Liver (tissue), 9 donors: ENCODE results near the gene FUOM. TPM values are rescaled to one million over a fixed set of nuclear protein-coding genes. Genes with fewer than 3 reads are reported as not detected.
"Not testable (repeated sequence)": the region's sequence is repeated elsewhere in the genome, so short reads cannot be mapped to it uniquely, and the experiment has no call there.

Experiments used
- DNase-seq: peaks from one replicate; pipeline ENCODE4 v3.0.0-alpha.2; 2017; ENCODE audit warnings: low spot score
- H3K27ac ChIP-seq, 2 donors: one replicate each; pipeline ENCODE4 v1.7.0; 2013; ENCODE audit warnings: inconsistent platforms in 2 of 2, low read length in 2 of 2, control low read depth in 1 of 2, low read depth in 1 of 2, mild to moderate bottlenecking in 1 of 2
- H3K27me3 ChIP-seq, 4 donors: one replicate each; pipeline versions ENCODE4 v1.6.1 to v1.7.0; 2013; ENCODE audit warnings: low read length in 3 of 4, inconsistent platforms in 1 of 4, mild to moderate bottlenecking in 1 of 4, moderate library complexity in 1 of 4; ENCODE audit not compliant: control insufficient read depth in 4 of 4, insufficient read depth in 4 of 4
- H3K36me3 ChIP-seq, 4 donors: one replicate each; pipeline versions ENCODE4 v1.6.1 to v1.7.0; 2013; ENCODE audit warnings: low read length in 3 of 4, mild to moderate bottlenecking in 3 of 4, low read depth in 1 of 4, moderate library complexity in 1 of 4; ENCODE audit not compliant: control insufficient read depth in 4 of 4, insufficient read depth in 3 of 4
- H3K4me1 ChIP-seq, 4 donors: one replicate each; pipeline versions ENCODE4 v1.6.1 to v1.7.0; 2013; ENCODE audit warnings: low read length in 3 of 4, mild to moderate bottlenecking in 3 of 4, moderate library complexity in 1 of 4; ENCODE audit not compliant: control insufficient read depth in 4 of 4, insufficient read depth in 4 of 4
- H3K4me3 ChIP-seq, 3 donors: one replicate each; pipeline versions ENCODE4 v1.6.1 to v1.7.0; 2013; ENCODE audit warnings: low read length in 3 of 3, control low read depth in 1 of 3, low read depth in 1 of 3, mild to moderate bottlenecking in 1 of 3
- H3K9ac ChIP-seq, 2 donors: one replicate each; pipeline ENCODE4 v1.7.0; 2013; ENCODE audit warnings: low read length in 2 of 2, mild to moderate bottlenecking in 2 of 2, moderate library complexity in 2 of 2, control low read depth in 1 of 2, low read depth in 1 of 2
- H3K9me3 ChIP-seq, 4 donors: one replicate each; pipeline versions ENCODE4 v1.6.1 to v1.7.0; 2013; ENCODE audit warnings: low read length in 3 of 4; ENCODE audit not compliant: control insufficient read depth in 4 of 4
- CTCF ChIP-seq: fragments of 150-350 bp; IDR thresholded peaks from 2 replicates; pipeline ENCODE4 v1.5.1; 2017; ENCODE audit warnings: improper control_type of control experiment, low read depth, low read length; ENCODE audit not compliant: missing input control
- EGR1 ChIP-seq, 2 donors: IDR thresholded peaks; 2 replicates each; pipeline ENCODE4 v1.6.1; 2016 to 2018; ENCODE audit warnings: antibody characterized with exemption in 2 of 2, low read depth in 2 of 2
- FOXA2 ChIP-seq: IDR thresholded peaks from 2 replicates; pipeline ENCODE4 v1.6.1; 2016; ENCODE audit warnings: antibody characterized with exemption
- NR2F2 ChIP-seq: IDR thresholded peaks from 2 replicates; pipeline ENCODE4 v1.6.1; 2016; ENCODE audit warnings: antibody characterized with exemption
- RAD21 ChIP-seq, 2 donors: IDR thresholded peaks; 2 replicates each; pipeline ENCODE4 v1.6.1; 2016; ENCODE audit warnings: antibody characterized with exemption in 2 of 2, mild to moderate bottlenecking in 2 of 2
- RXRA ChIP-seq, 2 donors: IDR thresholded peaks; 2 replicates each; pipeline ENCODE4 v1.6.1; 2017 to 2018; ENCODE audit warnings: antibody characterized with exemption in 2 of 2, mild to moderate bottlenecking in 1 of 2
- SP1 ChIP-seq: IDR thresholded peaks from 2 replicates; pipeline ENCODE4 v1.6.1; 2018; ENCODE audit warnings: antibody characterized with exemption, mild to moderate bottlenecking
- TAF1 ChIP-seq: conservative IDR thresholded peaks from 2 replicates; pipeline ENCODE4 v1.6.1; 2016; ENCODE audit warnings: antibody characterized with exemption, mild to moderate bottlenecking
- WGBS: extraction: QIAGEN DNeasy Blood & Tissue Kit; methylation state at CpG from one replicate; pipeline ENCODE4 v1.1.7; 2013; 5-methylcytosine and 5-hydroxymethylcytosine counted together
- polyA plus RNA-seq, 2 donors: library from polyadenylated mRNA; stranded (reverse) in 1 of 2; unstranded in 1 of 2; fragments of 200-250 nt in 1 of 2; fragments of >200 nt in 1 of 2; fragmentation: Nextera tagmentation in 1 of 2; extraction: Ambion mirVana in 1 of 2; gene quantifications; one replicate each; pipeline versions ENCODE4 v1.2.1 to v1.2.3, GENCODE V29; 2013 to 2015
- total RNA-seq, 2 donors: library from RNA; depleted of rRNA; stranded (reverse); fragments of >200 nt; gene quantifications; one replicate each; pipeline ENCODE4 v1.2.3, GENCODE V29; 2014
- donor health status: healthy.
- donor health status: healthy.
- donor health status: healthy.
- donor health status: healthy.
- donor health status: healthy.

FUOM gene
- total and polyA plus RNA-seq, 4 donors = 24.3 to 194 (median 96.0) TPM

GRCh38 chr10:133326223-133326551 lies 31.6 kb downstream of the FUOM start:
- no peak for DNase-seq
- no peak for TF ChIP-seq SP1
- 33% methylated on average over 9 of the region's 9 CpGs for WGBS
- H3K36me3 ChIP-seq = no peaks in the 10 kb centered on the region
- no peak overlapping the region for H3K27ac ChIP-seq
- no peak overlapping the region for H3K9ac ChIP-seq
- H3K9me3 ChIP-seq = no peaks in the 10 kb centered on the region
- H3K4me3 ChIP-seq = no peak overlapping the region
- peaks cover 2 to 22% (median 8%) of the 10 kb centered on the region in 4 donors for H3K4me1 ChIP-seq
- peaks cover 0 to 17% (median 8%) of the 10 kb centered on the region in 4 donors for H3K27me3 ChIP-seq

- Histone ChIP-seq H3K9ac (no peak overlapping the region), H3K36me3 (no peaks in the 10 kb centered on the region), H3K27ac (no peak overlapping the region), H3K4me1 (peaks cover 2 to 22% (median 8%) of the 10 kb centered on the region in 4 donors), H3K4me3 (peak overlapping the region in 1 of 3 donors; percentile 46), H3K9me3 (no peaks in the 10 kb centered on the region), H3K27me3 (peaks cover 0 to 17% (median 8%) of the 10 kb centered on the region in 4 donors)
- no peak for TF ChIP-seq CTCF
- no peak for TF ChIP-seq RAD21 (IDR thresholded peaks at IDR 0.05)
- TF ChIP-seq EGR1 (IDR thresholded peaks at IDR 0.05; ENCODE audit: low read depth in 2 of 2) = no peak
- TF ChIP-seq NR2F2 = no peak
- no peak for TF ChIP-seq TAF1
- no peak for DNase-seq
- 3% methylated on average over 91 of the region's 91 CpGs for WGBS
These were observed 32.2 kb downstream of the FUOM start for GRCh38 chr10:133325440-133326222.

GRCh38 chr10:133324857-133325260 lies 33.0 kb downstream of the FUOM start:
- no peak for DNase-seq
- H3K9me3 ChIP-seq = no peaks in the 10 kb centered on the region
- H3K4me1 ChIP-seq = peaks cover 2 to 20% (median 7%) of the 10 kb centered on the region in 4 donors
- H3K27ac ChIP-seq = no peak overlapping the region
- H3K27me3 ChIP-seq = peaks cover 0 to 17% (median 8%) of the 10 kb centered on the region in 4 donors
- H3K4me3 ChIP-seq = peak overlapping the region in 1 of 3 donors; percentile 46
- no peak for TF ChIP-seq FOXA2
- no peaks in the 10 kb centered on the region for H3K36me3 ChIP-seq
- H3K9ac ChIP-seq = no peak overlapping the region
- WGBS = 29% methylated on average over 20 of the region's 20 CpGs

- TF ChIP-seq RXRA (IDR thresholded peaks at IDR 0.05) = peak; percentile 20 to 64
- no peak for TF ChIP-seq RAD21 (IDR thresholded peaks at IDR 0.05)
- no peak overlapping the region for H3K9ac ChIP-seq
- peak; percentile 68 for DNase-seq
- H3K27ac ChIP-seq = no peak overlapping the region
- H3K36me3 ChIP-seq = no peaks in the 10 kb centered on the region
- peaks cover 0 to 17% (median 8%) of the 10 kb centered on the region in 4 donors for H3K27me3 ChIP-seq
- H3K4me1 ChIP-seq = peaks cover 2 to 16% (median 7%) of the 10 kb centered on the region in 4 donors
- H3K9me3 ChIP-seq = no peaks in the 10 kb centered on the region
- H3K4me3 ChIP-seq = peak overlapping the region in 2 of 3 donors; percentile 45 to 52
- 6% methylated on average over 13 of the region's 13 CpGs for WGBS
These were observed 33.5 kb downstream of the FUOM start for GRCh38 chr10:133324198-133324792.

- not testable (repeated sequence) for H3K4me3 ChIP-seq, H3K9me3 ChIP-seq, H3K36me3 ChIP-seq, DNase-seq, H3K9ac ChIP-seq, H3K27ac ChIP-seq, H3K27me3 ChIP-seq
- peaks cover 2 to 22% (median 12%) of the 10 kb centered on the region in 4 donors for H3K4me1 ChIP-seq
- 87% methylated on average over 12 of the region's 14 CpGs for WGBS
These were observed 35.6 kb downstream of the FUOM start for GRCh38 chr10:133322064-133322709.

GRCh38 chr10:133320852-133321422 lies 36.9 kb downstream of the FUOM start:
- not testable (repeated sequence) for H3K9me3 ChIP-seq, H3K27ac ChIP-seq, DNase-seq, H3K9ac ChIP-seq, H3K27me3 ChIP-seq, H3K4me3 ChIP-seq, H3K36me3 ChIP-seq
- peaks cover 2 to 19% (median 12%) of the 10 kb centered on the region in 4 donors for H3K4me1 ChIP-seq
- 95% methylated on average over 6 of the region's 6 CpGs for WGBS
